HUES64 (cell line): Measurements from ENCODE around the gene NELFA.

Source experiments
- H3K27ac ChIP-seq: 2 replicates; pipeline ENCODE4 v1.7.0; 2013; ENCODE audit warnings: low read depth, low read length, inconsistent platforms
- H3K27me3 ChIP-seq: 2 replicates; pipeline ENCODE4 v1.6.1; 2013; ENCODE audit warnings: mild to moderate bottlenecking, low read length; ENCODE audit not compliant: insufficient read depth
- H3K36me3 ChIP-seq: 2 replicates; pipeline ENCODE4 v1.6.1; 2013; ENCODE audit warnings: mild to moderate bottlenecking, low read length; ENCODE audit not compliant: insufficient read depth
- H3K4me1 ChIP-seq: 2 replicates; pipeline ENCODE4 v1.6.1; 2013; ENCODE audit warnings: mild to moderate bottlenecking, low read length, moderate library complexity; ENCODE audit not compliant: insufficient read depth
- H3K4me3 ChIP-seq: 2 replicates; pipeline ENCODE4 v1.5.1; 2013; ENCODE audit warnings: mild to moderate bottlenecking, low read length, moderate library complexity
- H3K9ac ChIP-seq: 2 replicates; pipeline ENCODE4 v1.6.1; 2013; ENCODE audit warnings: mild to moderate bottlenecking, low read depth, low read length
- H3K9me3 ChIP-seq: 2 replicates; pipeline ENCODE4 v1.6.1; 2013; ENCODE audit warnings: low read depth, low read length; ENCODE audit not compliant: insufficient read depth
- WGBS: fragments of 150-250, 120-280 bp; methylation state at CpG from one replicate; pipeline ENCODE4 v1.1.7; 2013; ENCODE audit warnings: missing lambda C conversion rate; 5-methylcytosine and 5-hydroxymethylcytosine counted together

Gene NELFA

DNA sequence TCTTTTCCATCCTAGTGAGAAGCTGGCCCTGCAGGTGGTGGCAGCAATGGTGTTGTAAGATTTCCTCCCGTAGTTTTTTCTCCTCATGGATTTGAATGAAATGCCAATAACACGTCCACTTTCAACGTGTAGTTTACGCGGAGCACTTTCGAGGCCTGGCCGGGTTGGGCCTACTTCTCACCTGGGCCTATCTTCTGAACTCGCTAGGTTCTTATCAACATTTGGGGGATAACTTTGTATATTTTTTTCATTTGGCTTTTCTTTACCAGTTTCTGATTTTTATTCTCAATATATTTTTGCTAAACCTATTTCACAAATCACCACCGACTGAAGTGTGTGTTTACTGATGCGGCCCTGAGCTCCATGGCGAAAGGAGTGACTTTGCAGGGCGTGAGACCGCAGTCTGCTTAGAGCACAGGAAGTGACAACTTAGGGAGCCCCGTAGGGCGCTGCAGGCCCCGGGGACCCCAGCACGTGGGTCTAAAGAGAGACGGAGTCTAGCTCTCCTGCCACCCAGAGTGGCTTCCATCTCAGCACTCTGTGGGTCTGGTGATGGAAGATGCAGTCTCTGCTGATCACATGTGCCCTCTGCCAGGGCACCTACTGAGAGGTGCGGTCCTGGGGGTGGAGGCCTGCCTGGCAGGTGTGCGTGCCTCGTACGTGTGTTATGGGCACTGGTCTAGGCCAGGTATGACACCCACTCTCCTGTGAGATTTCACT is 29.1 kb downstream of the NELFA start:
- 94% methylated on average over 22 of the region's 22 CpGs for WGBS

DNA sequence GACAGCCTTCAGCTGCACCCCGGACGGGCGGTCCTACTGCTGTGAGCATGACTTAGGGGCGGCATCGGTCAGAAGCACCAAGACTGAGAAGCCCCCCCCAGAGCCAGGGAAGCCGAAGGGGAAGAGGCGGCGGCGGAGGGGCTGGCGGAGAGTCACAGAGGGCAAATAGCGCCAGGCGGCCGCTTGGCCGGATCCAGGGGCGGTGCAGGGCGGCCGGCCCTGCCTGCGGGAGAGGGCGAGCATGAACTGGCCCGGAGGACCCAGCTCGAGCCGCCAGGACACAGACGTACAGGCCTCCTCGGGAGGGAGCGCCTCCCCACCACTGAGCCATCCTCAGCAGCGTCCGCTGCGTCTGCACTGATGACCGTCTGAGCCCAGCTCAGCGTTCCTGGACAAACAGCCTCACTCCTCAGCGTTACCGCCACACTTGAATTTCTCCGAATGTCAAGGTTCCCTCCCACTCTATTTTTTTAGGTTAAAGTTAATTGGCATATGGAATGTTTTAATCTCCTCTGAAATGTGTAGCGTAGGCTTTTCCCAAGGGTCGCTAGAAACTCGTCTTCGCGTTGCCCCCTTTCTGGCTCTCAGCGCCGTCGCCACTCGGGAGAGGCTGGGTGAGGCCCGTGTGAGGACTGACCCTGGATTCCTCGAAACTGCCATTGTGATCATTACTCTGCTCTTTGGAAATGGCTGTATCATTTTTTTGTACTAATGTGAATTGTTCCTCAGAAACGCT is 29.9 kb downstream of the NELFA start:
- peaks cover 95% of the 10 kb centered on the region for H3K36me3 ChIP-seq
- H3K9me3 ChIP-seq, result no peaks in the 10 kb centered on the region
- no peak overlapping the region for H3K4me3 ChIP-seq
- H3K4me1 ChIP-seq, result no peaks in the 10 kb centered on the region
- no peaks in the 10 kb centered on the region for H3K27me3 ChIP-seq
- WGBS, result 96% methylated on average over 44 of the region's 45 CpGs
- no peak overlapping the region for H3K27ac ChIP-seq
- H3K9ac ChIP-seq, result no peak overlapping the region

More for the DNA sequence above, 29.1 kb downstream of the NELFA start:
- Histone ChIP-seq H3K9me3 (no peaks in the 10 kb centered on the region), H3K4me3 (no peak overlapping the region), H3K27ac (no peak overlapping the region), H3K4me1 (no peaks in the 10 kb centered on the region), H3K27me3 (no peaks in the 10 kb centered on the region), H3K36me3 (peaks cover 96% of the 10 kb centered on the region), H3K9ac (no peak overlapping the region)

DNA sequence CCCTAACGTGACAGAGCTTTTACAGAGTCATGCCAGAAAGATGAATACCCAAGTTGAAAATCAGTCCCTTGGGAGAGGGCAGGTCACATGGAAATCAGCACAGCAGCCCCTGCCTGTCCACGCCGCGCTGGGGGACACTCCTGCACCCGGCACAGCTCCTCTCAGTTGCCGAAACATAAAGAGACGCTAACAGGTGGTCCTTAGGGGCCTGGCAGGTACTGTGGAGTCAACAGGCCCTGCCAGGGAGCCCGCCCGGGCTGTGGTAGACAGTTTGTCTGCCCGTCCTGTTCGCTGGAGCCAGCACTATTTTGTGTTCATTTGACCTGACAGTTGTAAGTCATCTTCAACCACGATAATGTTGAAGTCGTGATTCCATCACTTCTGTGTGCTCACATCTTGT is 30.5 kb downstream of the NELFA start:
- Histone ChIP-seq H3K36me3 (peaks cover 93% of the 10 kb centered on the region), H3K27me3 (no peaks in the 10 kb centered on the region)

DNA sequence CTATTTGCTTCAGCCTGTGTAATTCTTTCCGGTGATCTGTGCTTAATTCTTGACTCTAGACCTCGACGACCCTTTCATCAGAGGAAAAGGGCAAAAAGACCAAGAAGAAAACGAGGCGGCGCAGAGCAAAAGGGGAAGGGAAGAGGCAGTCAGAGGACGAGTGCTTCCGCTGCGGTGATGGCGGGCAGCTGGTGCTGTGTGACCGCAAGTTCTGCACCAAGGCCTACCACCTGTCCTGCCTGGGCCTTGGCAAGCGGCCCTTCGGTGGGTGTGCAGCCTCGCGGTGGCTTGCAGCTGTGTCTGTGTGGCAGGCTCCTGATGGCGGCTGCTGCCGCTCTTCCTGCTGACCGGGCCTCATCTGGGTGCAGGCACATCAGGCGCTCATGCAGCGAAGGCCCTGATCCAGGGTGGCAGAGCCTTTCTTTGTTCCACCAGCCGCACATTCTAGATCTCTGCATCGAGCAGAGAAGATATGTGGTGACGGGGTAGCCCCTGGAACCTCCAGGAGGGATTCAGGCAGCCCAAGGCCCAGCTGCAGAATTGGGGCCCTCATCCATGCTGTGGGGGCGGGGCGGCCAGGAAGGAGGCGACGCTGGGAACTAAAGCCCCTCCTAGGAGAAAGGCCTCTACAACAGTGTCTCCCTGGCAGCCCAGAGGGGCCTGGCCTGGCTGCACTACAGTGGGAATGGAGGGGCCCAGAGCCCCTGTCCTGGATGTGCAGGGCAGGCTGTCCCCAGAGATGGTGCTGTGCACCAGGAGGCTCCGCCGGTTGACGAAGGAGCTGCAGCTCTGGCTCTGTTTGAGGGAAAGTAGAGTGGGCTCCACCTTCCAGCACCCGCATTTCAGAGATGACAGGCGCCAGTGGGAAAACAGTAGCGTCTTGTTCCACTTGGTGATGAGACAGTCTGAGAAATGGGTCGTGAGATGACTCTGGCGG is 32.1 kb downstream of the NELFA start:
- WGBS, result 95% methylated on average over 35 of the region's 35 CpGs
- Histone ChIP-seq H3K9me3 (no peaks in the 10 kb centered on the region), H3K4me1 (no peaks in the 10 kb centered on the region), H3K4me3 (no peak overlapping the region), H3K27me3 (no peaks in the 10 kb centered on the region), H3K9ac (no peak overlapping the region), H3K27ac (no peak overlapping the region), H3K36me3 (peaks cover 88% of the 10 kb centered on the region)

More for the DNA sequence above, 30.5 kb downstream of the NELFA start:
- H3K9ac ChIP-seq, result no peak overlapping the region
- no peak overlapping the region for H3K4me3 ChIP-seq
- no peaks in the 10 kb centered on the region for H3K9me3 ChIP-seq
- no peaks in the 10 kb centered on the region for H3K4me1 ChIP-seq
- H3K27ac ChIP-seq, result no peak overlapping the region
- whole genome bisulfite sequencing, result 96% methylated on average over 13 of the region's 13 CpGs

DNA sequence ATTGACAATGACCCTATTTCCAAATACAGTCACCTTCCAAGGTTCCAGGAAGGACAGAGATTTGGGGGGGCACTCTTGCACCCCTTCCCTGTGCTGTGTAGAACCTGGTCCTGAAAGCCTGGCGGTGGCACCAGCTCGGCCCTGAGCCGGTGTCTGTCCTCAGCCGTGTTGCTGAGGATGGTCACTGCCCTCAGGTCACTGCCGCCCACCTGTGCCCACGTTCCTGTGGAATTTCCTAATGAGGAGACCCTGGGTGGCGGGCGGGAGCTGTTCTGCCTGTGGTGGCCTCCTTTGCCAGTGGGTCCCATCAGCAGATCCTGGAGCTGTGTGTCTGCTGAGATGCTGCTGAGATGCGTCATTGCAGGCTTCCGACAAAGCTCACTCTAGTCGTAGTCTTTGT is 32.9 kb downstream of the NELFA start:
- Histone ChIP-seq H3K4me1 (no peaks in the 10 kb centered on the region), H3K27ac (no peak overlapping the region), H3K27me3 (no peaks in the 10 kb centered on the region), H3K9ac (no peak overlapping the region), H3K9me3 (no peaks in the 10 kb centered on the region), H3K36me3 (peaks cover 87% of the 10 kb centered on the region), H3K4me3 (no peak overlapping the region)
- 95% methylated on average over 11 of the region's 11 CpGs for WGBS

DNA sequence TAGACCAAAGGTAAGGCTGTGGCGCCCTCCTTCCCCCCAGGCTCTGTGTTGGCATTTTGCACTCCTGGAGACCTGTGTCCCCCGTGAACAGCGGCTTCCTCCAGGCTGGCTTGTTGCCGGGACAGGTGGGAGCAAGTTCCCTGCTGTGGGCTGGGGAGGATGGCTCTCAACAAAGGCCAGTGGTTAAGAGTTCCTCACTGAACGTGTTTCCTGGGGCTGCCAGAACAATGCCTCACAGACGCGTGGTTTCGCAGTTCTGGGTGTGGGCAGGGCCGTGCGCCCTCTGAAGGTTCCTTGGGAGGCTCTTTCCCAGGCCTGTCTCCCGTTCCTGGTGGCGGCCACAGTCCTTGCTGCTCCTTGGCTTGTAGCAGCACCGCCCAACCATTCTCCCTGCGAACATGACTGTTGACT is 33.4 kb downstream of the NELFA start:
- H3K4me1 ChIP-seq, result no peaks in the 10 kb centered on the region
- WGBS, result 91% methylated on average over 14 of the region's 14 CpGs
- no peak overlapping the region for H3K9ac ChIP-seq
- no peaks in the 10 kb centered on the region for H3K27me3 ChIP-seq
- H3K27ac ChIP-seq, result no peak overlapping the region
- no peaks in the 10 kb centered on the region for H3K9me3 ChIP-seq
- no peak overlapping the region for H3K4me3 ChIP-seq
- H3K36me3 ChIP-seq, result peaks cover 85% of the 10 kb centered on the region

DNA sequence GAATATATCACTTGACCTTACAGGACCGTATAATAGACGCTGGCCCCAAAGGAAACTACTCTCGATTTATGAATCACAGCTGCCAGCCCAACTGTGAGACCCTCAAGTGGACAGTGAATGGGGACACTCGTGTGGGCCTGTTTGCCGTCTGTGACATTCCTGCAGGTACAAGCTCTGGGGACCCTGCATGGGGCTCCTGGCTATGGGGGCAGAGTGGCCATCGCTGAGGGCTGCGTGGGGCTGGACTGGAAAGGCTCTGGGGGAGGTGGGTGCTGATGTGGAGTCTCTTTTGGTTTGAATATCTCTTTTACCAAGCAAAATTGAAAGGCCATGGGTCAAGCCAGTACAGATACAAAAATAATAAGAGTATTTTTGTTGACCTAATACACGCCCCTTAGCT is 33.9 kb downstream of the NELFA start:
- Histone ChIP-seq H3K9me3 (no peaks in the 10 kb centered on the region), H3K27me3 (no peaks in the 10 kb centered on the region), H3K27ac (no peak overlapping the region), H3K4me1 (no peaks in the 10 kb centered on the region), H3K4me3 (no peak overlapping the region), H3K9ac (no peak overlapping the region), H3K36me3 (peaks cover 84% of the 10 kb centered on the region)
- 95% methylated on average over 8 of the region's 8 CpGs for WGBS

DNA sequence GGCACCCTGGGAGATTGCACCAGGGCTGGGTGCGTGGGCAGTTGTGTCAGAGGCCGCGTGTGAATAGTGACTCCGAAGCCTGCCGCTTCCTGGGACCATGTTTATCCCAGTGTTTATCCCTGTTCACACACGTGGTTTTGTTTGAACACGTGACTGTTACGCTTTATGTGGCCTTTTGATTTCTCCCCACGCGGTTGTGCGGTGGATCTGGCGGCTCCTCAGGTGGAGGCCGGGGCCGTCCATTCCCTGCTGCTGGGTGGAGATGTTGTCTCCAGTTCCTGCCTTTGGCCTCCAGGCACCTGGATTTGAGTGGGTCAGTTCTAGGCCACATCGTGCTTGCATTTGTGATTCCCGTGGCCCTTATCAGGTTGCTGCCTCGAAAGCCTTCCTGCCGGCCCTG is 35.1 kb downstream of the NELFA start:
- Histone ChIP-seq H3K9me3 (no peaks in the 10 kb centered on the region), H3K27me3 (no peaks in the 10 kb centered on the region), H3K9ac (no peak overlapping the region), H3K36me3 (peaks cover 83% of the 10 kb centered on the region), H3K4me1 (no peaks in the 10 kb centered on the region), H3K4me3 (no peak overlapping the region), H3K27ac (no peak overlapping the region)
- 96% methylated on average over 18 of the region's 18 CpGs for WGBS

DNA sequence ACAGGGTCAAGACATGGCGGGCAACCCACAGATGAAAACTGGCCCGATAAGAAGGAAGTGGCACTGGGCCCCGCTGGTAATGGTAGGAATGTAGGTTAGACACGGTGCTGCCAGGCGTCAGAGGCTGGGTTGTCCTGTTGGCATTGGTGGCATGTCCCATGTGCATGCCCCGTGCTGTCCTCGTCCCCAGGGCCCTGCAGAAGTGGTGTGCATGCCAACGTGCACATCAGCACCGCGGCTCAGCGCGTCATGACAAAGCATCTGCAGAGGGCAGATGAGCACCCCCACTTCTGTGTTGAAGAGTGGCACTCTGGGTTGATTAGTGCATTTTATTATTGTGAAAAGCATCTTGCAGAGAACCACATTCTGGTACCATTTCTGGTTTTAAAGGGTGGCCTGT is 35.6 kb downstream of the NELFA start:
- peaks cover 83% of the 10 kb centered on the region for H3K36me3 ChIP-seq
- no peaks in the 10 kb centered on the region for H3K4me1 ChIP-seq
- no peak overlapping the region for H3K4me3 ChIP-seq
- no peak overlapping the region for H3K27ac ChIP-seq
- H3K27me3 ChIP-seq, result no peaks in the 10 kb centered on the region
- H3K9me3 ChIP-seq, result no peaks in the 10 kb centered on the region
- 95% methylated on average over 12 of the region's 12 CpGs for WGBS
- H3K9ac ChIP-seq, result no peak overlapping the region

DNA sequence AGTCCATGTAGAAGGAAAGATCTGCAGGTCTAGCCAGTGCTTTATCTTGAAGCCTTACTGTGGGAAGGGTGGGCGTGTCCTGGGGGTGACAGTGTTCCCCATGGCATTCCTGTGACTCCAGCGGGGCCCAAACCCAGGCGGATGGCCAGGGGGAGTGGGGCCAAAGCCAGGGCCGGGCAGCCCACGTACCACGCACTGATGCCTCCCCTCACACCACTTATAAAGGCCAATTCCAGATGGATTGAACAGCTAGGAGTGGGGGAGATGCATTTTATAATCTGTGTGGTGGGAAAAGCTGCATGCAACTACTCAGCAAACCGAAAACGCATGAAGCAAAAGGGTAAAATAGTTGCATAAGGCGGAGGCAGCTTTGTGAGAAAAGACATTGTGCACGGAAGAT is 36.4 kb downstream of the NELFA start:
- no peaks in the 10 kb centered on the region for H3K27me3 ChIP-seq
- H3K36me3 ChIP-seq, result peaks cover 85% of the 10 kb centered on the region
- no peak overlapping the region for H3K27ac ChIP-seq
- no peaks in the 10 kb centered on the region for H3K9me3 ChIP-seq
- no peak overlapping the region for H3K4me3 ChIP-seq
- no peak overlapping the region for H3K9ac ChIP-seq
- no peaks in the 10 kb centered on the region for H3K4me1 ChIP-seq
- 94% methylated on average over 8 of the region's 10 CpGs for WGBS
